GM12878 (cell line): Measurements from ENCODE around the gene TNRC6B. TPM values are rescaled to one million over a fixed set of nuclear protein-coding genes. Genes with fewer than 3 reads are reported as not detected.

Source experiments
- BCL11A ChIP-seq: IDR thresholded peaks from 2 replicates; pipeline ENCODE4 v1.6.1; 2011; ENCODE audit warnings: low read depth, low read length
- CBX3 ChIP-seq: fragments of 200-600 bp; sonication (generic); IDR thresholded peaks from 2 replicates; pipeline ENCODE4 v1.6.1; 2016; ENCODE audit warnings: low read depth, borderline replicate concordance
- CHD1 ChIP-seq: IDR thresholded peaks from 2 replicates; pipeline ENCODE4 v1.6.1; 2012; ENCODE audit warnings: low read depth, low read length, improper control_type of control experiment
- CHD4 ChIP-seq: fragments of 200-600 bp; sonication (generic); IDR thresholded peaks from 2 replicates; pipeline ENCODE4 v1.6.1; 2016; ENCODE audit warnings: mild to moderate bottlenecking
- DPF2 ChIP-seq: fragments of 450-650 bp; IDR thresholded peaks from 2 replicates; pipeline ENCODE4 v1.6.1; 2017; ENCODE audit warnings: mild to moderate bottlenecking
- EGR1 ChIP-seq, 2 experiments: IDR thresholded peaks; 1 replicate in 1 of 2; 2 replicates in 1 of 2; pipeline ENCODE4 v1.6.1; 2011 to 2012; ENCODE audit warnings: low read depth in 2 of 2, low read length in 2 of 2, borderline replicate concordance in 1 of 2, mild to moderate bottlenecking in 1 of 2, moderate library complexity in 1 of 2
- GATAD2B ChIP-seq: fragments of 450-650 bp; conservative IDR thresholded peaks from 2 replicates; pipeline ENCODE4 v1.6.1; 2017; ENCODE audit warnings: low read depth, mild to moderate bottlenecking, moderate library complexity
- HDAC2 ChIP-seq: fragments of 200-600 bp; sonication (generic); IDR thresholded peaks from 2 replicates; pipeline ENCODE4 v1.6.1; 2017
- KAT2A ChIP-seq: conservative IDR thresholded peaks from 2 replicates; pipeline ENCODE4 v1.6.1; 2011; ENCODE audit warnings: low read depth, low read length; ENCODE audit not compliant: control insufficient read depth
- KDM1A ChIP-seq: fragments of 200-600 bp; sonication (generic); IDR thresholded peaks from 2 replicates; pipeline ENCODE4 v1.6.1; 2016; ENCODE audit warnings: borderline replicate concordance
- NFXL1 ChIP-seq: fragments of 450-650 bp; IDR thresholded peaks from 2 replicates; pipeline ENCODE4 v1.6.1; 2017; ENCODE audit warnings: antibody characterized with exemption, mild to moderate bottlenecking, borderline replicate concordance
- NFYA ChIP-seq: IDR thresholded peaks from 2 replicates; pipeline ENCODE4 v1.6.1; 2011; ENCODE audit warnings: low read depth, mild to moderate bottlenecking, low read length, improper control_type of control experiment, borderline replicate concordance
- NRF1 ChIP-seq: conservative IDR thresholded peaks from 2 replicates; pipeline ENCODE4 v1.6.1; 2011; ENCODE audit warnings: mild to moderate bottlenecking, low read depth, low read length, improper control_type of control experiment
- POLR2AphosphoS2 ChIP-seq: IDR thresholded peaks from 2 replicates; pipeline ENCODE4 v1.6.1; 2011; ENCODE audit warnings: low read depth, mild to moderate bottlenecking, low read length, improper control_type of control experiment, moderate library complexity
- RFX5 ChIP-seq: IDR thresholded peaks from 2 replicates; pipeline ENCODE4 v1.6.1; 2011; ENCODE audit warnings: low read depth, low read length, improper control_type of control experiment
- RUNX3 ChIP-seq: IDR thresholded peaks from 2 replicates; pipeline ENCODE4 v1.6.1; 2012; ENCODE audit warnings: low read length, inconsistent platforms
- SIX5 ChIP-seq: IDR thresholded peaks from 2 replicates; pipeline ENCODE4 v1.6.1; 2011; ENCODE audit warnings: mild to moderate bottlenecking, low read depth, low read length, moderate library complexity; ENCODE audit not compliant: severe bottlenecking
- SUZ12 ChIP-seq: fragments of 200-600 bp; sonication (generic); IDR thresholded peaks from one replicate; pipeline ENCODE4 v1.6.1; 2018; ENCODE audit warnings: antibody characterized with exemption, mild to moderate bottlenecking; ENCODE audit not compliant: unreplicated experiment
- TAF1 ChIP-seq: IDR thresholded peaks from 2 replicates; pipeline ENCODE4 v1.6.1; 2011; ENCODE audit warnings: mild to moderate bottlenecking, low read depth, low read length, borderline replicate concordance
- TARDBP ChIP-seq: IDR thresholded peaks from 2 replicates; pipeline ENCODE4 v1.6.1; 2016; ENCODE audit warnings: borderline replicate concordance
- YY1 ChIP-seq: IDR thresholded peaks from 2 replicates; pipeline ENCODE4 v1.6.1; 2011; ENCODE audit warnings: low read depth, mild to moderate bottlenecking, low read length
- polyA plus RNA-seq, 11 experiments: library from polyadenylated mRNA; depleted of rRNA in 4 of 11; unstranded in 6 of 11; stranded (reverse) in 5 of 11; fragments of >200 nt; fragmentation: Nextera tagmentation in 4 of 11; fragmentation: Illumina TruSeq in 1 of 11; extraction: Ambion mirVana in 4 of 11; extraction: Trizol in 1 of 11; gene quantifications; 1 replicate in 1 of 11; 2 replicates in 10 of 11; pipeline versions ENCODE4 v1.2.1 to v1.2.3, GENCODE V29; 2011 to 2016; ENCODE audit warnings: inconsistent platforms in 2 of 11, missing spikeins in 2 of 11, low read depth in 1 of 11
- total RNA-seq, 4 experiments: library from RNA; depleted of rRNA in 3 of 4; stranded (reverse); fragments of >200 nt in 3 of 4; fragmentation: Illumina TruSeq in 1 of 4; extraction: Trizol in 1 of 4; gene quantifications; 2 replicates each; pipeline versions ENCODE4 v1.2.1 to v1.2.3, GENCODE V29; 2013 to 2021
- TF ChIP-seq, protein P1 (sequence below): fragments of 450-650 bp; IDR thresholded peaks from 2 replicates; pipeline ENCODE4 v1.6.1; 2016; ENCODE audit warnings: mild to moderate bottlenecking
- TF ChIP-seq, protein P2 (sequence below): fragments of 450-650 bp; IDR thresholded peaks from 2 replicates; pipeline ENCODE4 v1.6.1; 2017; ENCODE audit warnings: low read depth, mild to moderate bottlenecking, moderate library complexity
- TF ChIP-seq, protein P3 (sequence below): IDR thresholded peaks from 2 replicates; pipeline ENCODE4 v1.6.1; 2012; ENCODE audit warnings: low read depth, low read length, improper control_type of control experiment

The TNRC6B gene
- total and polyA plus RNA-seq, 10 of the 15 experiments (the other 5 are each of a cell fraction or from before 2014, with no cell fraction given), result 3.6 to 32.8 (median 16.4) TPM

DNA sequence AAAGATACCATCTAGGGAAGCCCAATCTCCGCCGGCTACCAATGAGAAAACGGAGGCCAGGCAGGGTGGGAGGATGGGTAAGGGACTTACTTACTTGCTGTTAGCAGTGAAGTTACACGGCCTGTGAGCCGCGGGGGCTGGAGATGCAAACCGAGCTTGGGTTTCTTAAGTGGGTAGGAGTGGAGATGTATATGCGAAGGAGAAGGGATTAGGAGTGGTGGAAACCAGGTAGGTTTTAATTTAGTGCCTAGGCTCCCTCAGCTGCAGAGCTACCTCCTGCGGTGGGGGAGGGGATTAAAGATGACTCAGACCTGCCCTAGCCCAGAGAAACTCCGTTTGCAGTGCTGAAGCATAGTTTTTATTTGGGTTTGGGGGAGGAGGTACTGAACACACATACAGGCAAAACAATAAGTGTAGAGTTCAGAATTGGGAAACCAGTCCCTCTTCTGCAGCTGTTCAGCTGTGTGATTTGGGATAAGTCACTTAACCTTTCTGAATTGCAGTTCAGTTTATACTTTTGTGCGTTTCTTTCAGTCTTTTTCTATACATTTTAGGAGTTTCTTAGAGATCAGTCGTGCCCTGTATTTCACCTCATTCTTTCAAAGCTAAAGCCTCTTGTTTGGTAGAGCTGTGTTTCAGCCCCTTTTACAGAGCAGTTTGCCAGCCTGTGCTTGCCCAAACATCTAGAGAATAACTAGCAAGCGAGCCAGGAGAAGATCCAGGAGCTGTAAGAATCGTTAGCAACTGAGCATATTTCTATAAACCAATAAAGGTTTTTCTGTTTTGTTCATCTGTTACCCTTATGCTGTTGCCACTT is 596 bp upstream of the TNRC6B start (continued):
- TF ChIP-seq GATAD2B (no peak), TAF1 (no peak), KAT2A (no peak), RUNX3 (peak; percentile 64), EGR1 (IDR thresholded peaks at IDR 0.05; ENCODE audit: borderline replicate concordance in 1 of 2, low read depth in 2 of 2, low read length in 2 of 2) (no peak), RFX5 (no peak), CBX3 (no peak), TARDBP (no peak), HDAC2 (no peak), CHD4 (no peak), NRF1 (no peak), DPF2 (peak; percentile 20; the same call in 1 of the 2 replicates), POLR2AphosphoS2 (no peak), KDM1A (no peak), BCL11A (no peak), SUZ12 (no peak), NFYA (no peak), NFXL1 (no peak), YY1 (no peak), CHD1 (no peak), SIX5 (no peak)
- TF ChIP-seq, protein P1, sequence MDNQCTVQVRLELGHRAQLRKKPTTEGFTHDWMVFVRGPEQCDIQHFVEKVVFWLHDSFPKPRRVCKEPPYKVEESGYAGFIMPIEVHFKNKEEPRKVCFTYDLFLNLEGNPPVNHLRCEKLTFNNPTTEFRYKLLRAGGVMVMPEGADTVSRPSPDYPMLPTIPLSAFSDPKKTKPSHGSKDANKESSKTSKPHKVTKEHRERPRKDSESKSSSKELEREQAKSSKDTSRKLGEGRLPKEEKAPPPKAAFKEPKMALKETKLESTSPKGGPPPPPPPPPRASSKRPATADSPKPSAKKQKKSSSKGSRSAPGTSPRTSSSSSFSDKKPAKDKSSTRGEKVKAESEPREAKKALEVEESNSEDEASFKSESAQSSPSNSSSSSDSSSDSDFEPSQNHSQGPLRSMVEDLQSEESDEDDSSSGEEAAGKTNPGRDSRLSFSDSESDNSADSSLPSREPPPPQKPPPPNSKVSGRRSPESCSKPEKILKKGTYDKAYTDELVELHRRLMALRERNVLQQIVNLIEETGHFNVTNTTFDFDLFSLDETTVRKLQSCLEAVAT, result no peak
- TF ChIP-seq, protein P2, sequence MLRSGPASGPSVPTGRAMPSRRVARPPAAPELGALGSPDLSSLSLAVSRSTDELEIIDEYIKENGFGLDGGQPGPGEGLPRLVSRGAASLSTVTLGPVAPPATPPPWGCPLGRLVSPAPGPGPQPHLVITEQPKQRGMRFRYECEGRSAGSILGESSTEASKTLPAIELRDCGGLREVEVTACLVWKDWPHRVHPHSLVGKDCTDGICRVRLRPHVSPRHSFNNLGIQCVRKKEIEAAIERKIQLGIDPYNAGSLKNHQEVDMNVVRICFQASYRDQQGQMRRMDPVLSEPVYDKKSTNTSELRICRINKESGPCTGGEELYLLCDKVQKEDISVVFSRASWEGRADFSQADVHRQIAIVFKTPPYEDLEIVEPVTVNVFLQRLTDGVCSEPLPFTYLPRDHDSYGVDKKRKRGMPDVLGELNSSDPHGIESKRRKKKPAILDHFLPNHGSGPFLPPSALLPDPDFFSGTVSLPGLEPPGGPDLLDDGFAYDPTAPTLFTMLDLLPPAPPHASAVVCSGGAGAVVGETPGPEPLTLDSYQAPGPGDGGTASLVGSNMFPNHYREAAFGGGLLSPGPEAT, result no peak
- TF ChIP-seq, protein P3, sequence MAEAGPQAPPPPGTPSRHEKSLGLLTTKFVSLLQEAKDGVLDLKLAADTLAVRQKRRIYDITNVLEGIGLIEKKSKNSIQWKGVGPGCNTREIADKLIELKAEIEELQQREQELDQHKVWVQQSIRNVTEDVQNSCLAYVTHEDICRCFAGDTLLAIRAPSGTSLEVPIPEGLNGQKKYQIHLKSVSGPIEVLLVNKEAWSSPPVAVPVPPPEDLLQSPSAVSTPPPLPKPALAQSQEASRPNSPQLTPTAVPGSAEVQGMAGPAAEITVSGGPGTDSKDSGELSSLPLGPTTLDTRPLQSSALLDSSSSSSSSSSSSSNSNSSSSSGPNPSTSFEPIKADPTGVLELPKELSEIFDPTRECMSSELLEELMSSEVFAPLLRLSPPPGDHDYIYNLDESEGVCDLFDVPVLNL, result no peak
